B cell (primary cell): ENCODE measurements around the gene PPFIA2. TPM values are rescaled to one million over a fixed set of nuclear protein-coding genes. Genes with fewer than 3 reads are reported as not detected.

Experiments
- ATAC-seq: fragments of 200-7000 bp; cut with Tn5 transposase; one replicate; pipeline ENCODE4 v1.10.0; 2021; ENCODE audit warnings: low read depth, mild to moderate bottlenecking, moderate number of reproducible peaks, moderate library complexity
- CTCF ChIA-PET: fragments of 350-600 bp; sonication (Branson Sonifier 250); formaldehyde crosslinking; loops from one replicate; lab custom pipeline; 2021; ENCODE audit warnings: antibody characterized with exemption, inconsistent platforms; lab: Charles Lee
- POLR2A ChIA-PET: fragments of 350-600 bp; sonication (Branson Sonifier 250); formaldehyde crosslinking; loops from one replicate; lab custom pipeline; 2021; ENCODE audit warnings: antibody characterized with exemption; lab: Charles Lee
- DNase-seq: peaks from one replicate; pipeline ENCODE4 v3.0.0; 2013
- H2AFZ ChIP-seq: 2 replicates; pipeline ENCODE4 v1.6.1; 2012; ENCODE audit warnings: mild to moderate bottlenecking, low read depth, low read length; ENCODE audit not compliant: insufficient read depth, poor library complexity, severe bottlenecking
- H3K27ac ChIP-seq, 2 donors: 1 replicate in 1 of 2; 2 replicates in 1 of 2; pipeline ENCODE4 v1.5.1; 2012 to 2013; ENCODE audit warnings: low read length in 2 of 2, mild to moderate bottlenecking in 2 of 2, moderate library complexity in 1 of 2
- H3K27me3 ChIP-seq, 4 experiments: fragments of 200-600 bp in 1 of 4; sonication (generic) in 1 of 4; replicated peaks in 1 of 4; 1 replicate in 2 of 4; 2 replicates in 2 of 4; pipeline versions ENCODE4 v1.6.1 to v1.7.0; 2013 to 2016; ENCODE audit warnings: low read length in 3 of 4, mild to moderate bottlenecking in 2 of 4, mixed read lengths in 1 of 4, moderate library complexity in 1 of 4; ENCODE audit not compliant: insufficient read depth in 4 of 4, control insufficient read depth in 3 of 4; ENCODE audit errors: control extremely low read depth in 1 of 4
- H3K36me3 ChIP-seq, 2 experiments: replicated peaks in 1 of 2; 1 replicate in 1 of 2; 2 replicates in 1 of 2; pipeline versions ENCODE4 v1.6.1 to v1.7.1; 2013; ENCODE audit warnings: low read length in 1 of 2; ENCODE audit not compliant: insufficient read depth in 2 of 2, control insufficient read depth in 1 of 2; ENCODE audit errors: control extremely low read depth in 1 of 2, extremely low read depth in 1 of 2
- H3K4me1 ChIP-seq, 2 donors: fragments of 200-600 bp in 1 of 2; sonication (generic) in 1 of 2; 1 replicate in 1 of 2; 2 replicates in 1 of 2; pipeline versions ENCODE4 v1.5.1 to v1.6.1; 2013 to 2017; ENCODE audit warnings: low read length in 2 of 2; ENCODE audit not compliant: control insufficient read depth in 2 of 2, insufficient read depth in 2 of 2
- H3K4me2 ChIP-seq: replicated peaks from 2 replicates; pipeline ENCODE3; 2012; ENCODE audit warnings: mild to moderate bottlenecking, low read depth, low read length; ENCODE audit not compliant: poor library complexity, severe bottlenecking
- H3K4me3 ChIP-seq, 5 experiments: fragments of 200-600 bp in 1 of 5; sonication (generic) in 1 of 5; 1 replicate in 3 of 5; 2 replicates in 2 of 5; pipeline versions ENCODE4 v1.5.1 to v1.7.0; 2011 to 2016; ENCODE audit warnings: low read length in 4 of 5, mild to moderate bottlenecking in 4 of 5, low read depth in 2 of 5, control low read depth in 1 of 5, moderate library complexity in 1 of 5; ENCODE audit not compliant: insufficient read depth in 1 of 5; ENCODE audit errors: control extremely low read depth in 1 of 5, extremely low read depth in 1 of 5
- H3K79me2 ChIP-seq: fragments of 200-600 bp; sonication (generic); one replicate; pipeline ENCODE4 v1.6.0; 2016; ENCODE audit warnings: low read length; ENCODE audit not compliant: control insufficient read depth, insufficient read depth
- H3K9ac ChIP-seq: fragments of 200-600 bp; sonication (generic); 2 replicates; pipeline ENCODE4 v1.6.1; 2017; ENCODE audit warnings: mild to moderate bottlenecking, low read length, moderate library complexity
- H3K9me3 ChIP-seq, 3 donors: one replicate each; pipeline versions ENCODE4 v1.6.1 to v1.7.1; 2013; ENCODE audit warnings: low read length in 2 of 3; ENCODE audit not compliant: control insufficient read depth in 2 of 3, insufficient read depth in 1 of 3; ENCODE audit errors: control extremely low read depth in 1 of 3
- H4K20me1 ChIP-seq: 2 replicates; pipeline ENCODE4 v1.6.0; 2012; ENCODE audit warnings: mild to moderate bottlenecking, low read length; ENCODE audit not compliant: insufficient read depth, control insufficient read depth, poor library complexity, severe bottlenecking
- H3K27ac Mint-ChIP-seq: one replicate; pipeline ENCODE4 v1.8.0; 2021; ENCODE audit warnings: mixed read lengths
- H3K27me3 Mint-ChIP-seq: one replicate; pipeline ENCODE4 v1.8.0; 2021; ENCODE audit warnings: mixed read lengths
- H3K4me1 Mint-ChIP-seq: one replicate; pipeline ENCODE4 v1.8.0; 2021; ENCODE audit warnings: mixed read lengths
- H3K4me3 Mint-ChIP-seq: one replicate; pipeline ENCODE4 v1.8.0; 2021; ENCODE audit warnings: mixed read lengths
- H3K9me3 Mint-ChIP-seq: one replicate; pipeline ENCODE4 v1.8.0; 2022; ENCODE audit warnings: mixed read lengths; ENCODE audit not compliant: insufficient read depth
- CTCF ChIP-seq: fragments of 200-600 bp; IDR thresholded peaks from one replicate; pipeline ENCODE4 v1.8.0; 2022; ENCODE audit warnings: antibody characterized with exemption, mild to moderate bottlenecking
- EZH2 ChIP-seq: IDR thresholded peaks from 2 replicates; pipeline ENCODE4 v1.6.1; 2012; ENCODE audit warnings: borderline replicate concordance, low read depth, mild to moderate bottlenecking, moderate library complexity, low read length; ENCODE audit not compliant: insufficient read depth, poor library complexity, severe bottlenecking
- WGBS: methylation state at CpG from one replicate; pipeline ENCODE4 v1.1.5; 2013; ENCODE audit warnings: missing lambda C conversion rate; ENCODE audit not compliant: insufficient coverage; 5-methylcytosine and 5-hydroxymethylcytosine counted together
- intact Hi-C: fragments of 100-400 bp; cut with micrococcal nuclease; formaldehyde crosslinking; loops from one replicate; pipeline ENCODE4 v1.10.0; 2022
- polyA plus RNA-seq: library from polyadenylated mRNA; depleted of rRNA; stranded (reverse); fragments of >200 nt; gene quantifications from 2 replicates; pipeline ENCODE4 v1.2.3, GENCODE V29; 2012
- total RNA-seq, 2 donors: library from RNA; stranded (reverse); fragments of 120-200 nt in 1 of 2; gene quantifications; 1 replicate in 1 of 2; 2 replicates in 1 of 2; pipeline versions ENCODE4 v1.2.3 to v1.2.4, GENCODE V29; 2013 to 2022

PPFIA2 gene
- total and polyA plus RNA-seq, 2 donors (not counting 1 experiment from before 2014, with no cell fraction given) = not detected

DNA sequence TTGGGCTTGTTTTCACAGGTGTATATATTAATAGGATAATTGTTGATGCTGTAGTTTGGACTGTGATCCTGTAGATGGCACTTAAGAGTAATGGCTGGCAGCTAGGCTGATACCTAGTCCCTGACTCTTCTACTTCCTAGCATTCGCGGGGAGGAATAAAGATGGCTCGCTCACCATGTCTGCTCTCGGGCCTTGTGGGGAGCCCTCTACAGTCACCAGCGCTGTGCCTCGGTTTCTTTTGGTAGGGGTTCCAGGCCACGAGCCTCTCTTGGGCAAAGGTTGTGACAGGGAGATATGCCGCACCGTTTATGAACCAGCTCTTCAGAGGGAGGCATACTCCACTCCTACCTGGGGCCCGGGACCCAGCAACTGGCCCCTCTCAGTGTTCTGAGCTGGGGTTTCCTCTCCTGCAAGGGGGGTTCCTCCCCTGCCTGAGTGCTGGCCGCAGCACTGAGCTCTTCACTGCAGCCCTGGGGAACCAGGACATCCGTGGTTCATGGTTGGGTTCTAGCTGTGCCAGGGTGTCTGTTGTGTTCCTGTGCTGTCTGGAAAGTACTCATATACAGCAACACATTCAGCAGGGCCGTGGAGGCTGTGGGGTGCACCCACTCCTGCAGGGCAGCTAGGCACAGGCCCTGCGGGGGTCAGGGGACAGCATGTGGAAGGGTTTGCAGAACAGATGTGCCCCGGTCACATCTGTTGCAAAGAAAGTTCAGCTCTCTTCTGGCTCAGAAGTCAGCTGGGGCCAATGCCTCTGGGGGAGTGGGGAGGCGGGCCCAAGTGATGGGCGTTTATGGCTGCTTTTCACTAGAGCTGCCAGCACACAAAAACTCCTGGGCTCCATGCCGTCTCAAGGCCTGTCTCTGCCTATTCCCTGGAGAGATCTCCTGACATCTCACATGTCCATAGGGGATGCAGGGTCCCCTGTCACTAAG, 147.9 kb downstream of the PPFIA2 start:
- H3K4me3 Mint-ChIP-seq = no peak overlapping the region
- Histone ChIP-seq H3K9me3 (peaks cover 0 to 9% (median 0%) of the 10 kb centered on the region in 3 donors), H3K4me1 (no peaks in the 10 kb centered on the region), H3K4me3 (no peak overlapping the region), H3K9ac (no peak overlapping the region), H3K27ac (no peak overlapping the region), H3K36me3 (no peaks in the 10 kb centered on the region), H3K27me3 (no peaks in the 10 kb centered on the region), H4K20me1 (no peaks in the 10 kb centered on the region), H3K4me2 (no peak overlapping the region), H2AFZ (no peak overlapping the region), H3K79me2 (no peaks in the 10 kb centered on the region)
- DNase-seq (no peak), ATAC-seq (no peak)
- ChIA-PET CTCF (no interaction called here), POLR2A (no interaction called here)
- H3K9me3 Mint-ChIP-seq = no peaks in the 10 kb centered on the region
- intact Hi-C loops = no loop called here
- no peak for TF ChIP-seq CTCF
- no peak for TF ChIP-seq EZH2
- H3K4me1 Mint-ChIP-seq = no peaks in the 10 kb centered on the region
- no peaks in the 10 kb centered on the region for H3K27me3 Mint-ChIP-seq
- no peak overlapping the region for H3K27ac Mint-ChIP-seq
- 86% methylated on average over 16 of the region's 18 CpGs for WGBS

DNA sequence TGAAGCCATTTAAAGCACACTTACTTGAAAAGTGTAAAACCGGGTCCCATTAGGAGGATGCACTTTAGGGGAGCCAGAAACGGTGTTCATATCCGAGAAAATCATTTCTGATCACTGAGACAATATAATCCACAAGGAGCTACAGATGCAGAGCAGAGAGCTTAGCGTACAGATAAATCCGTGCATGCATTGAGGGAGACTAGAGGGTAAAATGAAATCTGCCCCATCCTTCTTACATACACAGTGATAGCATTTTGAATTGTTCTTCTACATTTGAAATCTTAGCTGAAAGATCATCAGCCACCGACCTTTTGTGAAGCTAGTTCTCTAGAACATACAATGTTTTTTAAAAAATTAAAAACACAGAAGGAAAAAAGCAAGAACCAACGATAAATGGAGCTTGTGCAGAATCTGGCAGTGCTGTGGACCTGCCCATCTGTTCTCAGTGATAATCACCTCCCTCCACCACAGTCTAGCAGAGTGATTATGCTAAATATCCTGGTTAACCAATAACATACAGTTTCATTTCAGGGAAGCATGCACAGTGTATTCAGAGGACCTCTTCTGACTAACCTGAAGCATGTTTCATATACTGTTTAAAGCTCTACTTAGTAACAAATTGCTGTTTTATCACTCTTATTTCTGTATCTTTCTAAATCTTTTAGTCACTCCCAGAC, 161.1 kb downstream of the PPFIA2 start:
- H3K4me2 ChIP-seq = no peak overlapping the region
- no peaks in the 10 kb centered on the region for H3K36me3 ChIP-seq
- H3K9me3 ChIP-seq = no peaks in the 10 kb centered on the region
- no peak for ATAC-seq
- H3K4me3 ChIP-seq = no peak overlapping the region
- no peaks in the 10 kb centered on the region for H3K4me1 ChIP-seq
- intact Hi-C loops = no loop called here
- no peak overlapping the region for H3K9ac ChIP-seq
- ChIA-PET POLR2A (no interaction called here), CTCF (no interaction called here)
- no peak overlapping the region for H3K27ac ChIP-seq
- no peak for DNase-seq
- no peak overlapping the region for H2AFZ ChIP-seq
- H3K27me3 ChIP-seq = no peaks in the 10 kb centered on the region
- H3K4me1 Mint-ChIP-seq = no peaks in the 10 kb centered on the region
- no peak overlapping the region for H3K4me3 Mint-ChIP-seq
- WGBS = 52% methylated on average over 3 of the region's 7 CpGs
- TF ChIP-seq CTCF = no peak
- TF ChIP-seq EZH2 = no peak
- H3K27me3 Mint-ChIP-seq = no peaks in the 10 kb centered on the region
- H4K20me1 ChIP-seq = no peaks in the 10 kb centered on the region
- no peaks in the 10 kb centered on the region for H3K79me2 ChIP-seq
- H3K27ac Mint-ChIP-seq = no peak overlapping the region
- no peaks in the 10 kb centered on the region for H3K9me3 Mint-ChIP-seq
